HCT116 (cell line): ENCODE data around the gene KRI1. TPM values are rescaled to one million over a fixed set of nuclear protein-coding genes. Genes with fewer than 3 reads are reported as not detected.

Source experiments
- ATAC-seq: fragments of 200-7000 bp; cut with Tn5 transposase; 2 replicates; pipeline ENCODE4 v1.9.1; 2020; ENCODE audit warnings: mild to moderate bottlenecking, moderate library complexity
- BruUV-seq: library from RNA; stranded (reverse); fragments of 400-500 nt; replicated peaks from 2 replicates; lab custom pipeline; 2021; lab: Mats Ljungman, UMichigan
- CTCF ChIA-PET: fragments of 300-600 bp; sonication (Branson Sonifier 250); formaldehyde crosslinking; loops from one replicate; lab custom pipeline; 2021; ENCODE audit warnings: antibody characterized with exemption; lab: Charles Lee
- POLR2A ChIA-PET: fragments of 300-600, 350-600 bp; sonication (Branson Sonifier 250); formaldehyde crosslinking; loops from one replicate; lab custom pipeline; 2021; ENCODE audit warnings: antibody characterized with exemption; lab: Charles Lee
- RAD21 ChIA-PET, 2 experiments: fragments of 300-600 bp; sonication (Branson Sonifier 250); formaldehyde crosslinking; loops; one replicate each; lab custom pipeline; 2023; ENCODE audit warnings: low total read pairs in 2 of 2; ENCODE audit not compliant: uncharacterized antibody in 2 of 2, unreplicated experiment in 2 of 2, low non-redundant PET in 1 of 2; lab: Charles Lee
- DNase-seq: peaks from one replicate; pipeline ENCODE4 v3.0.0-alpha.2; 2010; ENCODE audit warnings: low read depth, low spot score
- H2AFZ ChIP-seq: fragments of 200-600 bp; shearing (Covaris generic), sonication (generic); 2 replicates; pipeline ENCODE4 v1.6.1; 2017; ENCODE audit warnings: low read depth, mixed run types, mixed read lengths, antibody characterized with exemption, low read length; ENCODE audit not compliant: poor library complexity, severe bottlenecking
- H3K27ac ChIP-seq: 2 replicates; pipeline ENCODE4 v1.5.1; 2012; ENCODE audit warnings: low read depth, low read length
- H3K27me3 ChIP-seq: fragments of 200-600 bp; sonication (generic); 2 replicates; pipeline ENCODE4 v1.6.1; 2016; ENCODE audit warnings: mixed run types, low read length, mixed read lengths; ENCODE audit not compliant: insufficient read depth
- H3K36me3 ChIP-seq, 2 experiments: fragments of 200-500 bp in 1 of 2; fragments of 200-600 bp in 1 of 2; sonication (Bioruptor generic) in 1 of 2; sonication (generic) in 1 of 2; 2 replicates each; pipeline versions ENCODE4 v1.5.1 to v1.6.1; 2014 to 2016; ENCODE audit warnings: low read length in 2 of 2, inconsistent platforms in 1 of 2, mixed read lengths in 1 of 2, mixed run types in 1 of 2; ENCODE audit not compliant: insufficient read depth in 2 of 2, control insufficient read depth in 1 of 2
- H3K4me1 ChIP-seq, 2 experiments: fragments of 200-600 bp in 1 of 2; sonication (generic) in 1 of 2; 2 replicates each; pipeline versions ENCODE4 v1.5.1 to v1.6.1; 2012 to 2017; ENCODE audit warnings: low read length in 2 of 2, inconsistent platforms in 1 of 2, mild to moderate bottlenecking in 1 of 2, mixed read lengths in 1 of 2, mixed run types in 1 of 2, moderate library complexity in 1 of 2; ENCODE audit not compliant: insufficient read depth in 2 of 2, control insufficient read depth in 1 of 2
- H3K4me2 ChIP-seq: fragments of 200-600 bp; sonication (generic); 2 replicates; pipeline ENCODE4 v1.6.1; 2017; ENCODE audit warnings: mixed run types, low read length, mixed read lengths
- H3K4me3 ChIP-seq, 2 experiments: fragments of 200-600 bp in 1 of 2; sonication (generic) in 1 of 2; replicated peaks in 1 of 2; 2 replicates each; pipeline ENCODE4 v1.5.1; 2011 to 2016; ENCODE audit warnings: low read length in 2 of 2, control low read depth in 1 of 2, low read depth in 1 of 2, mild to moderate bottlenecking in 1 of 2, mixed read lengths in 1 of 2, mixed run types in 1 of 2
- H3K79me2 ChIP-seq: fragments of 200-600 bp; sonication (generic); 2 replicates; pipeline ENCODE4 v1.6.1; 2017; ENCODE audit warnings: mild to moderate bottlenecking, mixed run types, low read length, moderate library complexity, mixed read lengths; ENCODE audit not compliant: insufficient read depth
- H3K9ac ChIP-seq: fragments of 200-600 bp; sonication (generic); 2 replicates; pipeline ENCODE4 v1.6.1; 2016; ENCODE audit warnings: low read length, mixed read lengths
- H3K9me2 ChIP-seq: fragments of 200-600 bp; sonication (generic), shearing (Covaris generic); 2 replicates; pipeline ENCODE4 v1.6.1; 2017; ENCODE audit warnings: mixed run types, mild to moderate bottlenecking, moderate library complexity; ENCODE audit not compliant: insufficient read depth
- H3K9me3 ChIP-seq, 2 experiments: fragments of 200-500 bp in 1 of 2; fragments of 200-600 bp in 1 of 2; sonication (Bioruptor generic) in 1 of 2; sonication (generic) in 1 of 2; 2 replicates each; pipeline ENCODE4 v1.6.1; 2014 to 2017; ENCODE audit warnings: low read length in 2 of 2, mixed read lengths in 2 of 2, inconsistent platforms in 1 of 2, low read depth in 1 of 2, mild to moderate bottlenecking in 1 of 2, mixed run types in 1 of 2, moderate library complexity in 1 of 2; ENCODE audit not compliant: control insufficient read depth in 1 of 2, insufficient read depth in 1 of 2
- H4K20me1 ChIP-seq: fragments of 200-600 bp; sonication (generic), shearing (Covaris generic); 2 replicates; pipeline ENCODE4 v1.6.1; 2017; ENCODE audit warnings: mixed run types, mild to moderate bottlenecking, moderate library complexity; ENCODE audit not compliant: insufficient read depth
- ATF3 ChIP-seq: IDR thresholded peaks from 2 replicates; pipeline ENCODE4 v1.6.1; 2012
- EZH2 ChIP-seq: fragments of 200-600 bp; sonication (generic); IDR thresholded peaks from 2 replicates; pipeline ENCODE4 v1.6.1; 2017; ENCODE audit warnings: antibody characterized with exemption, mixed run types
- FOSL1 ChIP-seq: IDR thresholded peaks from 2 replicates; pipeline ENCODE4 v1.6.1; 2012; ENCODE audit warnings: low read depth
- JUND ChIP-seq: IDR thresholded peaks from 2 replicates; pipeline ENCODE4 v1.6.1; 2012
- MAX ChIP-seq: IDR thresholded peaks from 2 replicates; pipeline ENCODE4 v1.6.1; 2012
- POLR2A ChIP-seq: IDR thresholded peaks from 2 replicates; pipeline ENCODE4 v1.7.0; 2011; ENCODE audit warnings: borderline replicate concordance; ENCODE audit not compliant: insufficient read depth, insufficient read length; ENCODE audit errors: extremely low read depth
- RAD21 ChIP-seq: IDR thresholded peaks from 2 replicates; pipeline ENCODE4 v1.6.1; 2012; ENCODE audit warnings: low read depth, mild to moderate bottlenecking
- SRF ChIP-seq: IDR thresholded peaks from 2 replicates; pipeline ENCODE4 v1.6.1; 2012; ENCODE audit warnings: low read depth
- YY1 ChIP-seq: IDR thresholded peaks from 2 replicates; pipeline ENCODE4 v1.6.1; 2011; ENCODE audit warnings: low read length, low read depth, moderate library complexity, mild to moderate bottlenecking; ENCODE audit not compliant: insufficient replicate concordance; ENCODE audit errors: extremely low read depth
- intact Hi-C: fragments of 100-400 bp; cut with micrococcal nuclease; formaldehyde crosslinking; loops from 2 replicates; pipeline ENCODE4 v1.10.0; 2022
- total RNA-seq: library from RNA; stranded (reverse); gene quantifications from one replicate; pipeline ENCODE4 v1.2.1, GENCODE V29; 2021; ENCODE audit not compliant: unreplicated experiment

The KRI1 gene
- total RNA-seq, 1 experiment from 2014 or later = 44.0 TPM

- Histone ChIP-seq H3K9me3 (no peaks in the 10 kb centered on the region), H3K27ac (no peak overlapping the region), H2AFZ (no peak overlapping the region), H3K36me3 (no peaks in the 10 kb centered on the region), H3K4me2 (no peak overlapping the region), H3K9ac (no peak overlapping the region), H3K79me2 (no peaks in the 10 kb centered on the region), H4K20me1 (no peaks in the 10 kb centered on the region), H3K4me1 (peaks cover 9 to 21% of the 10 kb centered on the region in 2 experiments), H3K4me3 (no peak overlapping the region), H3K27me3 (no peaks in the 10 kb centered on the region), H3K9me2 (no peaks in the 10 kb centered on the region)
- TF ChIP-seq SRF = no peak
- no peak for TF ChIP-seq FOSL1
- no peak for TF ChIP-seq ATF3
- no peak for TF ChIP-seq MAX
- TF ChIP-seq POLR2A = no peak
- TF ChIP-seq RAD21 = no peak
- DNase-seq (no peak), ATAC-seq (no peak)
- RAD21 ChIA-PET = no interaction called here
- POLR2A ChIA-PET = no interaction called here
- CTCF ChIA-PET = no interaction called here
- intact Hi-C loops = no loop called here
- BruUV-seq = no TSS peak
Observed at GRCh38 chr19:10611907-10612306, 46.1 kb upstream of the KRI1 start.

GRCh38 chr19:10604460-10604980 is 38.7 kb upstream of the KRI1 start:
- RAD21 ChIA-PET = interaction anchor here in 1 of 2 experiments (0.6 kb wide), 1 partner anchor 22 kb away, joined by 5 read pairs; no protein-coding TSS in a partner anchor
- Histone ChIP-seq H3K9me2 (no peaks in the 10 kb centered on the region), H3K36me3 (no peaks in the 10 kb centered on the region), H3K9me3 (no peaks in the 10 kb centered on the region), H3K4me2 (no peak overlapping the region), H3K27me3 (no peaks in the 10 kb centered on the region), H3K79me2 (no peaks in the 10 kb centered on the region), H4K20me1 (no peaks in the 10 kb centered on the region), H3K4me3 (no peak overlapping the region), H3K9ac (no peak overlapping the region), H3K4me1 (peaks cover 5 to 16% of the 10 kb centered on the region in 2 experiments; a peak in 3 of 4 replicates), H3K27ac (no peak overlapping the region), H2AFZ (no peak overlapping the region)
- intact Hi-C loops = no loop called here
- POLR2A ChIA-PET = interaction anchor here (1.6 kb wide), 1 partner anchor 10 kb away, joined by 3 read pairs; no protein-coding TSS in a partner anchor
- no peak for TF ChIP-seq JUND
- no peak for TF ChIP-seq ATF3
- no peak for TF ChIP-seq EZH2
- no peak for TF ChIP-seq SRF
- no peak for TF ChIP-seq YY1
- no peak for TF ChIP-seq POLR2A
- DNase-seq = no peak
- BruUV-seq = no TSS peak
- CTCF ChIA-PET = interaction anchor here (1.0 kb wide), 1 partner anchor 18 kb away, joined by 3 read pairs; no protein-coding TSS in a partner anchor
- no peak for ATAC-seq
